ENCODE data around the gene ITGB1.

Gene ITGB1

DNA sequence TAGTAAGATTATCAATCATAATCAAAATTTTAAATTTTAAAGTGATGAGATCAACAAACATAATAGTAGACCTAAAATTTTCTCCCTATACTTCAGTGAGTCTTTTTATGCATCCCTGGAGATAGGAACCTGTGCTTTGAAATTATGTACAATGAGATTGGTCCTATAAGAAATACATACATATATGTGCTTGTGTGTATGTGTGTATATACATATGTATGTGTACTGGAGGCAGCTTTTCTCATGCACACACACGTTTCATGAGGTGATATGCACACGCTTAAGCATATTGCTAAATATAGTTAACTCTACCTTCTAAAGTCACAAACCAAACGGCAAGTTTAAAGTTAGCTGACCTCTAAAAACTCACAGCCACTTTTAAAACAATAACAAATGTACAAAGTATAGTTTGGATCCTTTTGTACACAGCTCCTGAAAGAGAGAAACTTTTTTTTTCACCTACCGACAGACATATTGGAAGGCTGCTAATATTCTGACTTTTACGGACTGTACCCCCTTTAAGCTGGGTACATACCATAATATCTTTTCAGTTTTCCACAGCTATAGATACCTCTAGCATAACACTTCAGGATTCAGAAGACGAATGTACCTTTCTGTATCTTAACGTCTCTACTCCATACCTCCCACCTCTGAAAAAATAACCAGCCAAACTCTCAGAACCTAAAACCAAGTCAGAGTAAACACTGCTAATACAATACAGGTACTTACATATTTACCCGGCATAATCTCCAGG is 3.3 kb downstream of the ITGB1 start:
- DNase-seq, result no peak

DNA sequence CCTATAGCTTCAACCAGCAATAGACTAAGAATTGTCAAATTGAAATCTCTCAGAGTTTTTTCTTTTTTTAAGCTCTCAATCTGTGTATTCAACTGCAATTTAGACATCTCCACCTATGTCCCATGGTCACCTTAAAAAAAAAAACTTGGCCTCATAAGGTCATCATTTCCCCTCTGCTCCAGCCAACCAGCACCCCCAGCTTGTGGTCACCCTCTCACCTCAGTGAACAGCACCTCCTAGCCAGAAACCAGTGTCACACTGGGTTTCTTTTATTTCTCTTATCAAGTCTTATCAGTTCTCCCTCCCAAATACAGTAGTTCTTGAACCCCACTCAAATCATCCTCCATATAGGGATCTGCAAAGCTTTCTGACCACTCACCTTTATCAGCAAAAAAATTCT is 4.0 kb downstream of the ITGB1 start:
- DNase-seq, result no peak

DNA sequence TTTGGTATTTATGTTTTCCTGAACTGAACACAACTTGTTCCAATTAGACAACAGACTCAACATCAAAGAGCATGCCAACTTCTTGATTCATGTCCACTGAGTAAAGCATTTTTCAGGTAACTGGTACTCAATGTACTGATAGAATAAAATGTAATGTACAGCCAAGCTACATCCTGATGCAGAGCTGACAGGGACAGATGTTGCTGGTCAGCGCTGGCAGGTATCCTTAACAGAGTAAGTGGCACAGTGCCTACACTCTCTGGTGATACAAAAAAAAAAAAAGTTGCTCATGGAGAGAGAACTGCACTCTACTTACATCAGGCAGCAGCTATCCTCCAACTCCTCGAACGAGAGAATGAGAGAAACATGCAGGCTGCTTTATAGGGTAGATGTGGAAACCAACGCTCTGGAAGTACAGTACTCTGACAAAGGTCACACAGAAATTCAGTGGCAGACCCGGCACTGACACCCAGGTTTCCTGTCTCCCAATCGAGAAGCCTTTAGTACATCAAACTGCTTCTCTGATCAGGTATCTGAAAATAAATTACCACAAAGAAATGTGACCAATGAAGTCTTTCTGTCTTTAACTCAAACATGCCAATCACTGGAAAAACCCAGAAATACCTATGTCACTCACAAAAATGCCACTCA is 4.6 kb downstream of the ITGB1 start:
- no peak for DNase-seq

DNA sequence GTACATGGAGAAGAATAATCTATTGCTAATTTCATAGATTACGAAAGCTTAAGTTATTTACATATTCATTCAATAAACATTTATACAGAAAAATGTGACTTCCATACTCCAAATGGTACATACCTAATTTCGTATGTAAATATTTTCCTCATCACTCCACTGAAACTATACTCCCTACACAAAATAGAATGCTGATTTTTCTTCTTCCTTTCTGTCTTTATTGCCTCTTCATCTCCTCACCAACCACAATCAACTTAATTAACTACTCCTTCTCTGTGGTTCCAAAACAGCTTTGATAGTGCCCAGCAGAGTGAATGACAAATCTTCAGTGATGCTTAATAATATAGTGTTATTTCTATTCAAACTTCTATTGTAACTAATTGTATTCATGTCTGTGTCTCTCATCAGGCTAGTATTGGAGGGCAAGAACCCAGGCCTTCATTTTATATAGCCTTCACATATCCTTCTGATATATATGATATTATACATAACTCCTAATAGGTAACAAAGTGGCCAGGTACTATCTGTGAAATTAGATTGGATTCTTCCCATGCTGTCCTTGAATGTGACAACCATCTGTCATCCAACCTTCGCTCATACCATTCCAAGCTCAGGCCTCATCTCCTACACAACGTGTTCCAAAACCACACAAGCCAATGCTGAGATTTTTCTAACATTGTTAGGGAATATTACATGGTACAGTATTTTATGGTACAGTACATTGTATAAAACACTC is 5.3 kb downstream of the ITGB1 start:
- DNase-seq, result no peak

DNA sequence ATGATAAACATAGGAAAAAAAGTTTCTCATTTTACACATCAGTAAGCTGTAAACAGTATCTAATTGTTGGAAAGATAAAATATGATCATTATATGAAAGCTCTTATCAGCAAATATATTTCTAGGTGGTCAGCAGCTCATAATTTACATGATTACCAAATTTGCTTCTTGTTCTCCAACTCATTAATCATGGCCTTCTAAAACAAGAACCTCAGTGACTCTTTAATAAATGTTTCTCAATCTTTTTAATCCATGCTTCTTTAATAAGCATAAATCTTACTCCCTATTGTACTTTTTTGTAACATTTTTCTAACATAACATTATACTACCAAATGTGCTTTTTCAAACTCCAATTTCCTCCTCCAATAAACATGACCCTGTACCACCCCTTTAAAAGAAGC is 5.9 kb downstream of the ITGB1 start:
- no peak for DNase-seq

DNA sequence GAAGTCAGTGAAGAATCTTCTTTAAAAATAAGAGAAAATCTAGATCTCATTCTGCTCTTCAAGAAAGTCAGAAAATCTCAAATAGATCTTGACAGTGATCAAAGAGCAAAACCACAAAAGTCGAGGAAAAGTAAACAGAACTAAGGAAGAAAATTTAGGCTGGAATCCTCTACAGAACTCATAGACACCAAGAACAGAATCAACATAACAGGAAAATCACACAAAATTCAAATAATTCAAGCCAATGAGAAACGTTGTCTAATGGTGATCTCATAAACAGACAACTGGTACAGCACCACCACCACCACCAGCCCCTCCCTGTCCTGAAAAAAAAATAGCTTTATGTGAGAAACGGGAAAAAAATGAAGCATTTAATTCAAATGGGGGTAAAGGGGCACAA is 6.9 kb downstream of the ITGB1 start:
- DNase-seq, result no peak

DNA sequence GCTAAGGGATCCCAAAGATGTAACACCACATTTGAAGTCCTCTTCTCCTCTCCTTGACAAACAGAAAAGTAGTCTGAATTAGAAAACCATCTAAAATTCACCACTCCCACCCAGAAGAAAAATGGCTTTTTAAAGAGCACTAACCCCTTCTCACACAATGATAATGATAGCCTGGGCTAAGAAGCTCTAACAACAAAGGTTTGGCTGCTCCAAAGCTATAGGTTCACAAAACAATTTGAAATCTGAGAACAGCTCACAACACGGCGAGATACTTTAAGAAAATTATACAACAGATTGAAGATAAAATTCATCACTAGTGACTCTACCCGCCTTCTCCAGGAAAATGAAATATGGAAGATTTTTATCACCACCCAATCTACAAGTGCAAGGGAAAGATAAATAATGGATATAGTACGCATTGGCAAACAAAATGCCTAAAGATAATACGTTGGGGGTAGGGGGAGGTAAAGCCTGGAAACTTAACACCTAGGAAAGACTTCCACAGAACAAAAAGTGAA is 7.4 kb downstream of the ITGB1 start:
- DNase-seq, result no peak

DNA sequence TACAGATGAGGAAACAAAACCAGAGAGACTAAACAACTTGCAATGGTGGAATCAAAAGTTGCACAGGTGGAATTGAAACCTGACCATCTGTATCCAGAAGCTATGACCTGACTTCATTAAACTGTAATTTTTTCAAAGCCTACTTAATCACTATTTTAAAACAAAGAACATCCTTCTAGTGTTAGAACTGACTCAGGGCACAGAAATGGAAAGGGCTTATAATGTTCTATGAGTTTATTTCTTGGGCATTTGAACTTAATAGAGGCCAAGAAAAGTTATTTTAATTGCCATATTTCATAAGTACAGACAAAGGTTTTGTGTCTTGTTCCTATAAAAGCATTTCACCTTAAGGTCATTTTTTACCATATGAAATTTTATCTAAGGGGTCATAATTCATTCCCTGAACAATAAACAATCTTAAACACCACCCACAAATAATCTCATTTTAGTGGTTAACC is 8.8 kb downstream of the ITGB1 start:
- no peak for DNase-seq

DNA sequence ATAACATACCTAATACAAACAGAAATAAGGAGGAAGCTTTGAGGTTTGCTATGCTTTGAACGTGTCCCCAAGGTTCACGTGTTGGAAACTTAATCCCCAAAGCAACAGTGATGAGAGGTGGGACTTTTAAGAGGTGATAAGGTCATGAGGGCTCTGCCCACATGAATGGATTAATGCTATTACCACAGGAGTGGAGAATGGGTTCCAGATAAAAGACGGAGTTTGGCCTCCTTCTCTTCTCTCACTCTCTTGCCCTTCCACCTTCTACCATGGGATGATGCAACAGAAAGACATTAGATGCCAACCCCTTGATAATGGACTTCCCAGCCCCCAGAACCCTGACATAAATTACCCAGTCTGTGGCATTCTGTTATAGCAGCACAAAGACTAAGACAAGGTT is 9.6 kb downstream of the ITGB1 start:
- no peak for DNase-seq

DNA sequence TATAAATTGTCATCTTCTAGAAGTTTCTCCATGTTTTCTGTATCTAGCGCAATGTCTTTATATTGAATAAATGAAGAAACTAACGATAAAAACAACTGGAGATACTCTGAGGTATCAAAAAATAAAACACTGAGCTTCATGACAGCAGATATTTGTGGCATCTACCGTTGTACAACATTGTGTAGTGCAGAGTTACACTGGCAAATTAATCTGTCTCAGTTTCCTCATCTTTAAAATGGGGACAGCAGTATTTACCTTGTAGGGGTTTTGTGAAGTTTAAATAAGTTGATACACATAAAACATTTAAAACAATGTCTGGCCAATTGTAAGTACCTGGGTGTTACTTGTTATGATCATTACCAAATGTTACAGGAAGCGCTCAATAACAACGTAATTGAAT is 10.4 kb downstream of the ITGB1 start:
- DNase-seq, result no peak

DNA sequence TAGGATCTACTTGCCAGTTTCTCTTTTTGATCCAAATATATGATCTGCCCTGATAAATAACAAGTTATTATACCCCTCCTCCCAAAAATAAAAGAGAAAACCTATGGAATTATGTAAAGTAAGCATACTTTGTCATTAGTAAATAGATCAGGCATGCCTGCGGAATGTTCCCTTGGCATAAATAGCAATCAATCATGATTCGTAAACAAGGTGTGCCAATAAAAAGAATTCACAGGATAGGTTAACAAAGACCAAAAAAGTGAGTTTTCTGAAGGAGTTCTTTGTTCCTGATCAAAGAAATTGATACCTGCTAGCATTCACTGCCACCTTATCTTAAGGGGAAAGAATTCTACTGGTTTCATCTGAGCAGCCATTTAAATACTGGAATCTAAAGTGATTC is 11.9 kb downstream of the ITGB1 start:
- no peak for DNase-seq

DNA sequence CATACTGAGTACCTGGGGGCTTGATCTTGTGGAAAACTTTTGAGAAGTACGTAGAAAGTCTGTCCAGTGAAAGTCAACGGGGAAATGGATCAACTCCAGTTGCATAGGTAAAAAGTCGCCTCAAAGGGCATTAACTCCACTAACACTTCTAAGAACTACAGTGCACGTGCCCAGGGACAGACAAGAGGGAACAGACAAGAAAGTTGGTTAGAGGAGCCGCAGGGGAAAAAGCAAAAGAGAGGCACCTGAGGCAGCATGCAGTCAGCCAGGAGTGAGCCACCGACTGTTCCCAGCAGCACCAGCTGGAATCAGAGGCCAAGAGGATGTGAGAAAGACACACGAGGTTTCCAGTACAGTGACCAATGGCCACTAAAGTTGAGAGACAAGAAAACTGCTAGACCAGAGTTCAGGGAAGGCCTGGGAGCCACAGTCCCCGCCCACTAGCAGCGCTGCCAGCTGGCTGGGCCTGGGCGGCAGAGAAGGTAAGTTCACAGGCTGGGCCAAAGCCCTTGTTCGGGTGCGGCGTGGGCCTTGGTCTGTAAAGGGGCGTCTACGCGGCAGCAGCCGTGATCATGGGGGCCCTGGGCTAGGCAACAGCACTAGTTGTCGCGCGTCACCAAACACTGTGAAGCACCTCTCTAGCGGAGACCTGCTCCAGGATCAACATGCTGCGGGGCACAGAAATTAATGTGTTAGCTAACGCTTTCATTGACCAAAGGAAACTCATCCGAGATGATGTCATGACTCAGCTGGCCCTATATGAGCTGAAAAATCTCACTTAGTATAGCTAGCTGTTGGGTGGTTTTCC is 14.0 kb downstream of the ITGB1 start:
- DNase-seq, result no peak

DNA sequence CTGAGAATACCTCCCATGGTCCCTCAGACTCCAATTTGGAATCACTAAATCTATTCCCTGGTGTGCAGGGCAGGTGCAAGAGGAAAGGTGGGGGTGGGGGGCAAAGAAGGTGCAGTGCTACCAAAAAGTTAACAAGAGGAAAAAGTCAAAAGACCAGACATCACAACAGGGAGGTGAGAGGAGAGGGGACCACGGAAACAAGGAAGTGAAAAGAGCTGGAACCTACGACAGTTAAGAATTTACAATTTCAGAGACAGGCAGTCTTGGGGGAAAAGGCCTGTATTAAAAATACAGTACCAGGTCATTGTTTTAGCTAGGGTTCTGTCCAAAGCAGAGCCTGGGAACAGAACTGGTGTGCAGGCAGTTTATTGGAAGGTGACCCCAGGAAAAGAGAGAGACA is 14.6 kb downstream of the ITGB1 start:
- no peak for DNase-seq

DNA sequence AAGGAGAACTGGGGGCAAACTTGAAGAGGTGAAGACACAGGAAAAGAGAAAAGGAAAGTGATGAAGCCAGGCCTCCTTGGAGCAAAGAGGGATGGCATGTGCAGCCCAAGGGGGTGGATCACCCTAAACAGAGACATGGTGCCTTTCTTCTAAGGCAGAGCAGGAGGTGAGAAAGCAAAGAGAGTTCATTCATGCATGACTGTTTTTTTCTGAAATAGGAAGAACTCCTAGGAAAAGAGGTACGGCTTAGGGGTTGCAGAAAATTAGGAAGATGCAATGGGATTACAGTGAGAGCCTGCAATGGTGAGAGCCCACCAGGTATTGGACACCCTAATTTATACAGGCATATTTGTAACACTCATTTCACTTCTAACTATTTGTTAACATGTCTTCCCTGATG is 15.9 kb downstream of the ITGB1 start:
- no peak for DNase-seq

DNA sequence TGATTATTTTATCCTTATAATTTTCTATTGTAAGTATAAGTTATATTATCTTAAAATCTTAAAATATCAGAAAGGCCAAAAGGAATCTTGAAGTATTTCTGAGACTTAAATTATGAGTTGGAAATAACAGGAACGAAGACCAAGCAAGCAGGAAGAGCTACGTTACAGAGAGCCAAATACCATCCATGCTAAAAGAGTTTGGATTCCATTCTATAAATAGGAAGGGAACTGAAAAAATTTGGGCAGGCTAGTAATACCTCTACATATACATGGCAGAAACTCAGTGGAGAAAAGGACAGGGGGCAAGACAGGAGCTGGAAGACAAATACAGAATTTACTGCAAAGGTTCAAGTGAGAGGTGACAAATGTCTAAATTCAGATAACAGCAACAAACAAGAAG is 16.7 kb downstream of the ITGB1 start:
- DNase-seq, result no peak

DNA sequence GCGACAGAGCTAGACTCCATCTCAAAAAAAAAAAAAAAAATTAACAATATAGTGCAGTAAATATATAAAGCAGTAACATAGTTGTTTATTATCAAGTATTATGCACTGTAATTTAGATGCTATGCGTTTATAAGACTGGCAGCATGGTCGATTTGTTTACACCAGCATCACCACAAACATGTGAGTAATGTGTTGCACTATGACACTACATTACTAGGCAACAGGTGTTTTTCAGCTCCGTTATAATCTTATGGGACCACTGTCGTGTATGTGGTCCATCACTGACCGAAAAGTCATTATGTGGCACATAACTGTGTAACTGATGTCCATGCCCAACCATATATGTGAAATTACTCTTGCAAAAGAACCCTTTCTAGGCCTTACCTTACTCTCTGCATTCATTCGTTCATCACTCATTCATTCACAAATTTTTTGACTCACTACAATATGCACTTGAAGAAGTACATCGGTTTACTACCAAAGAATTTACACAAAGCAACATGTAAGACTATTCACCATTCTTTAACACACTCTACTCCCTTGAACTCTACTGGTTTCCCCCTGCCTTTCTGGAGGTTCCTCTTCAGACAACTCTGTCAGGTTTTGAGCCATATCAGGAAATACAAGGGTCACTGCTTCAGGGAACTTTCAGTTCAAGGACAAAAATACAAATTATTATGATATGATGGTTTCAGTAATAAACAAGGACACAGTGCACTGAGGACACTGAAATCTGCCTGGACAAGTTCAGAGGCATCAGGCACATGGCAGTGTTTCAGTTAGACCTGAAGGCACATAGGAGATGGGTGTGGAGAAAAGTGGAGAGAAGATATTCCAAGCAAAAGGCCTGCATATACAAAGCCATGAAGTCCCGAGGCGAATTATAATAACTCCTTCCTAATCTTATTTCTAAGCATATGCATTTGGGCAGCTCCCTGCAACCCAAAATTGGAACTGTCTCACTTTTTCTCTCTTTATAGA is 17.4 kb downstream of the ITGB1 start:
- no peak for DNase-seq

DNA sequence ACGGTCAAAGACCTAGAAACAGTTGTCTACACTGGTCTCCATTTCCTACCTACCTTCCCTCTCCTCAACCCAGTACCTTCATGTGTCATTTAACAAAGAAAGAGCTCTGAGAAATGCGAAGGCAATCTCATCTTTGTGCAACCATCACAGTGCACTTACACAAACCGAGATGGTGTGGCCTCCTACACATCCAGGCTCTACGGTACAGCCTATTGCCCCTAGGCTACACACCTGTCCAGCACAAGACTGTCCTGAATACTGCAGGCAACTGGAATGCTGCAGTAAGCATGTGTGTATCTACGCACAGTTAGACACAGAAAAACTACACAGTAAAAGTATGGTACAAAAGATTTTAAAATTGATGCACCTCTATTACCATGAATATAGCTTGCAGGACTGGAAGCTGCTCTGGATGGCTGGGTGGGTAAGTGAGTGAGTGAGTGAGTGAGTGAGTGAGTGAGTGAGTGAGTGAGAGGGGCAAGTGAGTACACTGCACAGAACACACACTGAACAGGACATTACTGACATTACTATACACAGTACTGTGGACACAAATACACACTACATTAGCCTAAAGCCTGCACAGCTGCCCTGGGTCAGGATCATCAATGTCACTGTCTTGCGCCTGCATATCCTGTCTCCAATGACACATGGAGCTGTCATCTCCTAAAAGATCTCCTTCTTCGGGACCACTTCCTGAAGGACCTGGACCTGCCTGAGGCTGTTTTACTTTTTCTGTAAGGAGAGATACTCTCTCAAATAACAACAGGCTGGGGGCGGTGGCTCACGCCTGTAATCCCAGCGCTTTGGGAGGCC is 18.5 kb downstream of the ITGB1 start:
- no peak for DNase-seq

DNA sequence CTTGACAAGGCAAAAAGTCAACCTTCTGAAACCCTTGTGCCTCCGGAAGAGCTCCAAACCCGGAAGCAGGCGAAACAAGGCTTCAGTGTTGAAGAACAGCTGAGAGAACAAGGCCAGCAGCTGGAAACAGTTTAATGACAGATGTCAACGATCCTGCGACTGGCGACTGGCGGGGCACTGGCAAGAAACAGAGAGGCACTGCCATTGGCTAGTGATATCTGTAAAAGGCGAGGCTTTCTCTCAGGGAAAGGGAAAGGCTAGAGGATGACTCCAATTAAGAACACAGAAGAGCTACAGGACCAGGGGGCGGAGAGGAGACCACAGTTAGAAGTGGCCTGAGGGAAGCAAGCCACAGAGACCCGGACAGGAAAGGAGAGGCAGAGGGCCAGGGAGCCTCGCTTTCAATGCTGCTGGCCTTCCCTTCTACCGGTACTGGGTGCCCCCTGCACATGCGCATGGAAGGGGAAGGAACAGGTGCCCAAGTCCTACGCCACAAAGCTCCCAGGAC is 19.4 kb downstream of the ITGB1 start:
- DNase-seq, result no peak

DNA sequence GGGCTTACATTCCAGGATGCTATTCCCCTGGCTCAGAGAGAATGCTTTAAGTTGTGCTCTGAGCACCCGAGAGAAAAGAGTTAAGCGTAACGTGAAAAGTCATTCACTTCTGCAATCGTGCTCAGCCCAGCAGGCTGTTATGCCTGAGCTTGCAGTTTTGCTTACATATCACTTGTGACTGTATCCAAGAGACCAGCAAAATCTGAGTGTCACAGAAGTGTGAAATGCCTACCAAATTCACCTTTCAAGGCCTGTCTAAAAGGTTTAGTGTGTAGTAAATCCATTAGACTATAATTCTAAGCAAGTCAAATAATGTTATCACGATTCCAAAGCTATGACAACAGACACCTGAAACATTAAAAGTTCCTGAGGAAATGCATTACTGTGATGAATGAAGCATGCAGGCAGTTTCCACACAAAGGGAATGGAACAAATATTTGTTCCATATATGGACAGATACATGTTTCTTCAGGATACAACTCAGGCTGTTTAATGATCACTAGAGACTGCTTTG is 20.1 kb downstream of the ITGB1 start:
- no peak for DNase-seq

DNA sequence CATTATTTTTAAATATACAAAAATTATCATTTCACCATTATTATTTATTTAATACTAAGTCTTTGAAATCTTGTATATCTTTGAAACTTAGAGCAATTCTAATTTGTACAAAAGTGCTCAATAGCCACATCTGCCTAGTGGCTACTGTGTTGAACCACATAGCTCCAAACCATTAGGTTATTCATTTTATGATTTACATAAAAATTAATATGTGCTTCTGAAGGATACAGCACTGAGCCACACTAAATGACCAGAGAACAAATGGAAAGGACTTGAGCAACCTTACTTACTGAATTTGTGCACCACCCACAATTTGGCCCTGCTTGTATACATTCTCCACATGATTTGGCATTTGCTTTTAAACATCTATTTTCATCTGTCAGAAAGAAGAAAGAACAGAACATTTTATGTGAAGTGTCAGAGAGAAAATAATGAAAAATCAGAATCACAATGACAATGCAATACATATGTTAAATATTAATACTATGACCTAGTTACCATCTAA is 25.8 kb downstream of the ITGB1 start:
- no peak for DNase-seq
